ENCODE data around the gene GUCA1A.
"Not testable (repeated sequence)": the region's sequence is repeated elsewhere in the genome, so short reads cannot be mapped to it uniquely, and the experiment has no call there.

Gene GUCA1A

DNA sequence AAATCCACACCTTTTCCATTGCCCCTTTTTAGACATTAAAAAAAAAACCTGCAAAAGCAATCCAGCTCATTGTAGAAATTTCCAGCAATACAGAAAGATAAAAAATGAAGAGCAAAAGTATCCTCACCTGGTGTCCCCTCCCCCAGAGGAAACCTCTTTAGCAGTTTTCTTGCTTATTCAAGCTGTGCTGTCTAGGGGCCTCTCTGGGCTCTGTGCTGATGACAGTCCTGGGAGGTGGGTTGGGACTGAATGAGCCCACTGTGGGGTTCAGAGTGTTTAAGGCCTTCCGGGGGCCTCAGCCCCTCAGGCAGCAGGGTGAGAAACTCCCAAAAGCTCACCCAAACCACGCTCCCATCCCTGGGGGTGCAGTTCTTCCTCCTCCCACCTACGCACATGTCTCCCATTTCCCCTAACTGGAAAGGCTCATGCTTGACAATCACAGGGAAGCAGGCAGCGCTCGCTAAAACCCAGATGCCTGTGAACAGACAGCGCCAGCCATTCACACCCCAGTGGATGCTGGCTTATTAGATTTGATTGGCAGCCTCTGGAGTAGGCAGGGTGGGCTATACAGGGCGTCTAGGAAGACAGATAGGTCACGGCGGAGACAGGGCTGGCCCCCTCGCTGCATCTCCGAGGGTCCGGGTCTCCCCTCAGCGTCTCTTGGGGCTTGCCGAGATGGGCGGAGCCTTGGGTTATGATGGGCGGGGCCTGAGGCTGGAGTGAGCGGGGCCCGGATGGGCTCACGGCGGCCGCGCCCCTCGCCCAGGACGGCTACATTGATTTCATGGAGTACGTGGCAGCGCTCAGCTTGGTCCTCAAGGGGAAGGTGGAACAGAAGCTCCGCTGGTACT lies 4.6 kb downstream of the GUCA1A start:
- no peak for DNase-seq (ENCODE audit: low read depth)

DNA sequence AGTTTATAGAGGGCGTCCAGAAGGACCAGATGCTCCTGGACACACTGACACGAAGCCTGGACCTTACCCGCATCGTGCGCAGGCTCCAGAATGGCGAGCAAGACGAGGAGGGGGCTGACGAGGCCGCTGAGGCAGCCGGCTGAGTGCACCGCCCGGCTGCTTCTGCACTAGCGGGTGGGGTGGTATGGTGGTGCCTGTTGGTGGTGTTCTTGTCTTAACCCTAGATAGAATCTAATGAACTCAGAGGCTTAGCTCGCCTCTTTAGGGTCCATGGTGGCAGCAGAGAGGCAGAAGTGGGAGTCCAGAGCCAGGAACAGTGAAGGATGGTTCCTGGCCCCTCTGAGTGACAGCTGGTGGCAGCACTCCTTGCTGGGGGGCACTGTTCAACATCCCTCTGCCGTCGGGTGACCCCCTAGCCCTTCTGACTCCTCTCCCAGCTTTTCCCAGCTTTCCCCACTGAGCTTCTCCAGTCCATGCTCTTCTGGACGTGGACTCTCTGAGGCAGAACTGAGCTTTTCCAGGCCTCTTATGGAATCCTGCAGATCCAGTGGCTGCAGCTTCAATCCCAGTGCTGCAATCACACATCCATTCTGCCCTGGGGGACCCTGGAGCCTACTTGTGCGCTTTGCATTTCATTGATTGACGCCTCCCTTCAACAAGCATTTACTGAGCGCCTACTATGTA lies 6.2 kb downstream of the GUCA1A start:
- no peak for DNase-seq (ENCODE audit: low read depth)

DNA sequence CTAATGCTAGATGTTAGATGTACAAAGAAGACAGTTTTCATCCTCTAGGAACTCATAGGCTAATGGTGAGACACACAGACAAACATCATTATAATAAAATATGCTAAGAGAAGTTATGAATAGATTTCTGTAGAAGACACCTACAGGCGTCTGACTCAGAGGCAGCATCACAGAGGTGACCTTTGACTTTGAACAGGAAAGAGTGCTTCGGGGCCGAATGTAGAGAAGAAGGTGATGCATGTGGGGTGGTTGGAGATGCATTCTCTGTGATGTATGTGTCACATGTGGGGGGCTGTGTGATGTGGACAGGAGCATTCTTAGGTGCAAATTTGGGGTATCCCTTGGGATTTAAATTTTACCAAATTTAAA lies 6.8 kb downstream of the GUCA1A start:
- DNase-seq (ENCODE audit: low read depth), result no peak

DNA sequence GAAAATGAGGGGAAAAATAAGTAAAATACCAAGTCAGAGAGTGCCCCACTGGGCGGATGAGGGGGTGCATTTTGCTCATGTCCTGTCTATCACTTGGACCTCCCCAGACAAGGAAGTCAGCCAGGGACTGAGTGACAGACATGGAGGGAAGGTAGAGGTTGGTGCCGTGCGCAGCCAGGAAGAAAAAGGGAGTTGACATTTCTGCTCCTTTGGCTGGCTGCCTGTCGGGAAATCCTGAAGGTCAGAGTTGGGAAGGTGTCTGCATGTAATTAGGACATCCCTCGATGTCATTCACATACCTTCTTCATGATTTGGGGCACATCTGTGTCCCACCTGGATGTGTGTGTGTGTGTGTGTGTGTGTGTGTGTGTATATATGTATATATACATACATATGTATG lies 8.9 kb downstream of the GUCA1A start:
- DNase-seq (ENCODE audit: low read depth), result no peak

DNA sequence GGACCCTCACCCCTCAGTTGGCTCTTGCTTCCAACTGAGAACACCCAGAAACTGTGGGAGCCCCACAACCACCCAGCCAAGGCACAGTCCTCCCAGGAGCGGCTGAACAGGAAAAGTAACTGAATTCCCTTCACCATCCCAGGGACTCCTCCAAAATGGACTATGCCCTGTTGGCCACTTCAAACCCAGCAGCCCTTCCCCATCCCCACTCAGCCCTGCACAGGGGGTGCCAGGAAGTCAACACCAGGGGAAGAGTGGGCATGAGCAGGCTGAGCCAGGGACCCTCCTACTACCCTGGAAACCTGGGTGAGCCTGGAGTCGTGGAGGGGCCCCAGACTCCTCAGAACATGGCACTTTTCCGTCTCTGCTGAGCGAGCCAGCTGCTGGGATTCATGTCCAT lies 11.3 kb downstream of the GUCA1A start:
- no peak for DNase-seq (ENCODE audit: low read depth)

DNA sequence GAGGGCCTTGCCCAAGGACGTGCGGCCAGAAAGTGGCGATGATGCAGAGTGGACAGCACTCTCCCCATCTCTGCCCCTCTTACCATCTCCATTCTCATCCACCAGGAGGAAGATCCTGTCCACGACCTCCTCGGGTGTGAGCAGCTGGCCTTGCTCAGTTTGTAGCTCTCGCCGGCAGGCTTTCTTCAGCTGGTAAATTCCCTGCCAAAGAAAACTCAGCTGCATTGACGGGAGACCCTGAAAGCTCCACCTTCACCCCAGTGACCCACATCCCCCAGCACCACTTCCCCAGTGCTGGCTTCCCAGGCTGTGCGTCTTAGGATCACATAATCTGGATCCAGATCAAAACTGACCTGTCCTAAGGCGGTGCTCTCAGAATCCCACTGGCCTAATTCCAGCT lies 12.4 kb downstream of the GUCA1A start:
- DNase-seq (ENCODE audit: low read depth), result no peak

DNA sequence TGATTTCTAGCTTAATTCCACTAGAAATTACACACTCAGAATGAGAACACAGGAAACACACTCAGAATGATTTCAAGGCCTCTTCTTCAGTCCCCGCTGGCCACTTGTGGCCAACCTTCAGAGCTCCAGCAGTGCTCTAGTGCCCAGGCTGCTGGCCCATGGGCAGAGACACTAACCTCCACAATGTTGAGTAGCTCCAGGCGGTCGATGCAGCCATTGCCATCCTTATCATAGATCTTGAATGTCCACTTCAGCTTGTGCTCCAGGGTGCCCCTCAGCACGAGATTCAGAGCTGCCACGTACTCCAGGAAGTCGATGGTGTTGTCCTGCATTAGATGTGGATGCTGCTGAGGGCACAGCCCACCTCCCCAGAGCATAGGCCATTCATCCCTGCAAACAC lies 15.2 kb downstream of the GUCA1A start:
- no peak for DNase-seq (ENCODE audit: low read depth)

DNA sequence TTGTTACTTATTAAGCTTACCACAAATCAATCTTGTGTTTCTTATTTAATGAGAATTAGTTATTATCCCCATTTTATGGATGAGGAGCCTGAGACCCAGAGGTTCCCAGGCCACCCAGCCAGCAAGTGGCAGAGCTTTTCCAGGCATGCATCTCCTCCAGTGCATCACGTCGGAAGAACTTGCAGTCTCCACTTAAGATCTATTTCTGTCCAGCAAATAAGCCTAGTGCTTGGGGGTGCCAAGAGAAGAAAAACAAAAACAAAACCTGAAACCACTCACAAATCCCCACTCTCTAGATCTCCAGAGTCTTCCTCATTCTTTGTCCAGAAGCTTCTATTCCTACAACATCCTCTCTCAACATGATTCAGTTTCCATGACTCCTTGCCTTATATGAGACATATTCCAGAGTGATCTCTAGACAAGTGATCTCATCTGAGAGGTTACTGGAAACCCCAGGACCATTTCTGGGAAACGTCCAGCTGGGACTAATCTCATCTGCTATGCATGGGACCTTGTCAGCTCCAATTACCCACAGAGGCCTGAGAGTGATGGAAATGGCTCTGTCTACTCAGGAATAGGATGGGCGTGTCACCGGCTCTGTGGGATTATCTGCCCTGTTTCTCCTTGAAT lies 17.5 kb downstream of the GUCA1A start:
- DNase-seq (ENCODE audit: low read depth), result no peak

DNA sequence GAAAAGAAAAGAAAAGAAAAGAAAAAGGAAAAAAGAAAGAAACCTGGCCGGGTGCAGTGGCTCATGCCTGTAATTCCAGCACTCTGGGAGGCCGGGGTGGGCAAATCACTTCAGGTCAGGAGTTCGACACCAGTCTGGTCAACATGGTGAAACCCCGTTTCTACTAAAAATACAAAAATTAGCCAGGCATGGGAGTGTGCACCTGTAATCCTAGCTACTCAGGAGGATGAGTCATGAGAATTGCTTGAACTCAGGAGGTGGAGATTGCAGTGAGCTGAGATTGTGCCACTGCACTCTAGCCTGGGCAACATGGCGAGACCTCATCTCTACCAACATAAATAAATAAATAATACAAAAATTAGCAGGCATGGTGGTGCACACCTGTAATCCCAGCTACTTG lies 19.2 kb downstream of the GUCA1A start:
- DNase-seq (ENCODE audit: low read depth), result not testable (repeated sequence)

DNA sequence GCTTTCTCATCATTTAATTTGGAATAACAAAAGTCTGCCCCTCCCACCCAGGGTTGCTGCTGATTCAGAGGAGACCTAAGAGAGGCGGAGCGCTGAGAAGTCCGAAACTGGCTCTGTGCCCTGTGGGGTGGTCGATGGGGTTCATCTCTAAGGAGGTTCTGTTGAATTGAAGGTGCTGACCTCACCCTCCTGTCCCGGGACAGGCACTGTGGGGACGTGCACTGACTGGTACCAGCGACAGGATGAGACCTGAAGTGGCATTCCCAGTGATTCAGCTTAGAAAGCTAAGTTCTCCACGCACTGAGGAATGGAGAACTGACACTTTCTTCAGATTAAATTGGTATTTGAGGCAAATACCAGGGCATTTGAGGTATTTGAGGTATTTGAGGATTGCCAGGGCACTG lies 20.3 kb downstream of the GUCA1A start:
- no peak for DNase-seq (ENCODE audit: low read depth)

DNA sequence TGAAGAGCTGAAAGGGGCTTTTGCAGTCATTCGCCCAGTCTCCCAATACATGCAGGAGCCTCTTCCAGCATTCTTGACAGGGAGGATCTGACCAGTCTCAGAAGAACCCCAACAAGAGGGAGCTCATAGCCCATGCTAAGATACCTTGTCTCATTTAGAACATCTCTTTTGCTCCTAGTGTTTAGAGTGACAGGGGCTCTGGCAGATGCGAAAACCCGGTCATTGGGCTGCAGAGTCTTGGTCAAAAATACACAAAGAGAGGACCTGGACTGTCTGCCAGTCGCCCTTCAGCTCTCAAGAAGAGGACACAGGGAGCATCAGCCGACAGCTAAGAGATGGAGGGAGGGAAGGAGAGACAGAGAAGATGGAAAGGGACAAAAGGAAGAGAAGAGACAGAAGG lies 20.9 kb downstream of the GUCA1A start:
- DNase-seq (ENCODE audit: low read depth), result no peak

DNA sequence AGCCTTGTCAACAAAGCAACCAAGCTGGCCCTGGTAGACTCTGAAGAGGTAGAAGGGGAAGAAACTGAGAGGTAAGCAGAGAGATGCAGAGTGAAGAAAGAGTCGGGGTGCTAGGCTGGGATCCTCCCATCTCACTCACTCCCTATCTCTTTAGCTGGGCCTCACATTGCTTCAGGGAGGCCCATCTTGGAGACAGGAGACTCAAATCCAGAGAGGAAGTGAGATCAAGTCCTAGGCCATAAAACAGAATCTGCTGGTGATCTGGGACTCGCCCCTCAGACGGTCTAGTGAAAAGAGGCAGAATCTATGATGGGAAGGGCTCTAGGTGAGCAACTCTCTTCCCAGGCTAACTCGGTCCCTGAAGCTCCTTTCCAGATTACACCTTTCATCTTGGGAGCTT lies 22.3 kb downstream of the GUCA1A start:
- no peak for DNase-seq (ENCODE audit: low read depth)

DNA sequence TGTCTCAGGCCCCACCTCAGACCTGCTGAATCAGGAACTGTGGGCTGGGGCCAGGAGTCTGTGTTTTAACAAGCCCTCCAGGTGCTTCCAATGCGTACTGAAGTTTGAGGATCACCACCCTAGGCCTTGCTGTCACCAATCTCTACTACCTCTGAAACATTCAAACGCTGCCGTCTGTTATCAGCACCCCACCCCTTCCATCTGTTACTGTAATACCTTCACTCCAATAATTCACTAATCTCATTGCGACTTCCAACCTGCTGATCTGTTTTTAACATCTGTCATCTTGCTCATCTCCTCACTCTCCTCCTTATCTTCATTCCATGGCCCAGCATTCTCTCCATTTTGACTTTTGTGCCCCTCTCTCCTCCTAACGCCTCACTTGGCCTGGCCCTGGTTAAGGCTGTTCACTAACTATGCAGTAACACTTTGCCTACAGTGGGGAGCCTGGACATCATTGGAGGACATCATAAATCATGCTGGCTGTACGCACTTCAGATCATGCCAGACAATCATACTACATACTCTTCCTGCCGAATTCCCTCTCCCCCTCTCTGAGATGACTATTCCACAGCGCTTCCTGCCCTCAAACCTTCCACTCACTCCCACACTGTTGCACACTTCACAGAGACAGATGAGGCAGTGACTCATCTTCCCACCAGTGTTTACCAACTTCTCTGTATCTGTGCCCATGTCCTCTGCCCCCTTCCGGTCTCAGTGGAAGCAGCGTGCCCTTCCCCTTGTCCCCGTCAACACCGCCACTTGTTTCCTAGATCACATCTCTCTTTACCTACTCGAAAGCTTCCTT lies 24.6 kb downstream of the GUCA1A start:
- no peak for DNase-seq (ENCODE audit: low read depth)

DNA sequence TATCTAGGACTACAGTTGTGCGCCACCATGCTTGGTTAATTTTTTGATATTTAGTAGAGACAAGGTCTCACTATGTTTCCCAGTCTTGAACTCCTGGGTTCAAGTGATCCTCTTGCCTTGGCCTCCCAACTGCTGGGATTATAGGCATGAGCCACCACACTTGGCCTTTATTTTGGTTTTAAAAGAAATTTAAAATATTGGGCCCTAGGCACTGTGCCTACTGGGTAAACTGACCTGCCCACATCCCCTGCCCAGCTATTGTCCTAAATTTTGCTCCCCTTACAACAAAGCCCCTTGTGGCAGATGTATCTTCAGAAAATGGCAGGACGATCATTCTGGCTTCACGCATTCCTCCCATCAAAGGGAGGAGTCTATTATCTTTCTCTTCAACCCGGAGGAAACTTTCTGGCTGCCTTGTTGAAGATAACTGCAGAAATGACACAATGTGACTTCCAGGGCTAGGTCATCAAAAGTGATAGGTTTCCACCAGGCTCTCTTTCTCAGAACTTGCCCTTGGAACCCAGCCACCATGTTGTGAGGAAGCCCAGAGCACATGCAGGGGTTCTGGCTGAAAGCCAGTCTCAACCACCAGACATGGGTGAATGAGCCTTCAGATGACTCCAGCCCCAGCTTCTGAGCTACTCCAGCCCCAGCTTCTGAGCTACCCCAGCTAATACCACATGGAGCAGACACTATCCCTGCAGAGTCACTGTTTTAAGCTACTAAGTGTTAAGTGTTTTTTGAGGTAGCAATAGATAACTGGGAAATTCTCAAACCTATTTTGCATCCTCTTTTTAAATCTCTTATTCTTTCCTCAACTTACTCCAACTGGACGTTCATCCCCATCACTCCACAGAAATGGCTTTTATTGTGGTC lies 26.2 kb downstream of the GUCA1A start:
- no peak for DNase-seq (ENCODE audit: low read depth)

DNA sequence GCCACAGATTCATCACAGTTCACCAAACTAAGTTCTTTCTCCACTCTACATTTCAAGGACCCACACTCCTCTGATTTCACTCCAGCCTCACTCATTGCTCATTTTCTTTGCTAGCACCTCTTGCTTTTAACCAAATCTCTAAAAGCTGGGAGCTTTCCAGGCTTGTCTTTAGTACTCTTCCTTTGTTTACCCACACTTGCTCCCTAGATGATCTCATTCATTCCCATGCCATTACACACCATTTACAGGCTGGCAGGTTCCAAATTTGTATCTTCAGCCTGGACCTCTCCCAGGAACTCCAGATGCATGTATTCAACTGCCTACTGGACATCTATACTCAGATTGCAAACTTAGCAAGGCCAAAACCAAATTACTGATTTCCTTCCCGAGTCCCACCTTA lies 26.9 kb downstream of the GUCA1A start:
- no peak for DNase-seq (ENCODE audit: low read depth)

DNA sequence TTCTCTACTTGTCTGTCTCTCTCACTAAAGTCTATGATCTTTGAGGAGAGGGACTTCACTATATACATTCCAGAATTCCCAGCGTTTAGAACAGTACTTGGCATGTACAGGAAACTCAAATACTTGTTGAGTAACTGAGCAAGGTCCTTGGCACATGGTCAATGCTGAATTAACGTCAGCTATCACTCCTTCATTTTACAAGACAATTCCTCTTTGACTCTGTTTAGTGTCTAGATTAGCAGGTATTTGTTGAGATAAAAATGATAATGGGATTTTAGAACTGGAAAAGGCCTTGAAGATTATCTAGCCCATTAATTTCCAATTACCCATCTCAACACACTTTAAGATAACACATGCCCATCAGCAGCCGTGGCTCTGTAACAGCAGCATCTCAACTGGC lies 28.2 kb downstream of the GUCA1A start:
- DNase-seq (ENCODE audit: low read depth), result no peak

DNA sequence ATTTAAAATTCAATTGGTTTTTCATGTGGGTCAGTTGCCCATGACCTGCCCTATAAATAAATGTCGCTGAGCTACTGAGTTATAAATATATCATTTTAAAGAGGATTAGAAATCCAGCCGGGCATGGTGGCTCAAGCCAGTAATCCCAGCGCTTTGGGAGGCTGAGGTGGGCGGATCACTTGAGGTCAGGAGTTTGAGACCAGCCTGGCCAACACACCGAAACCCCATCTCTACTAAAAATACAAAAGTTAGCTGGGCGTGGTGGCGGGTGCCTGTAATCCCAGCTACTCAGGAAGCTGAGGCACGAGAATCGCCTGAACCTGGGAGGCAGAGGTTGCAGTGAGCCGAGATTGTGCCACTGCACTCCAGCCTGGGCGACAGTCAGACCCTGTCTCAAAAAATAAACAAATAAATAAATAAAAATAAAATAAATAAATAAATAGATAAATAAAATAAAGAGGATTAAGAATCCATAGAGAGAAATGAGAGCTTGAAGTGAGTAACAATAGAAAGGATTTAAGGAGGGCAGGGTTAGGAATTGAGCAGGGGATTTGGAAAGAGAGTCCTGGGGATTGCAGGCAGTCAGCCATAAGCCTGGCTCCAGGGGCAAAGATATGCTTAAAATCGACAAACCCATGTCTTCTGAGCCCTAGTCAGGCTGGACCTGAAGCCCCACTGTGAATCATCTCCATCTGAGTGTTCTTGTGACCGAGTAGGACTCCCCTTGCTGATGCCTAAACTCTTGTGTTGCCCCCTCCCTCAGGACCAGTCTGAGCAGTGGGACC lies 29.2 kb downstream of the GUCA1A start:
- DNase-seq (ENCODE audit: low read depth), result not testable (repeated sequence)

DNA sequence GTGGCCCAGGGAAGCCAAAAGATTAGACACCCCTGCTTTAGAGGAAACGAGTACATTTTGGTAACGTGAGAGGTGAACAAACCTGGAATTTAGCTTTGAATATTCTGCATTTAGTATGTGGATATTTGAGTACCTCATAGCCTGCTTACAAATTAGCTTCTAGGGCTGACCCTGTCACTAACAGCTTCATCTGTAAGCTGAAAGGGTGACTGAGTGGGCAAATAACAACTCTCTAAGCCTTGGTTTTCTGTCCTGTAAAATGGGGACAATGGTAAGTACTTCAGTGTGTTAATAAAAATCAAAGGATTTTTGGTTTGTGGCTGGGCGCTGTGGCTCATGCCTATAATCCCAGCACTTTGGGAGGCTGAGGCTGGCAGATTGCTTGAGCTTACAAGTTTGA lies 30.0 kb downstream of the GUCA1A start:
- no peak for DNase-seq (ENCODE audit: low read depth)

DNA sequence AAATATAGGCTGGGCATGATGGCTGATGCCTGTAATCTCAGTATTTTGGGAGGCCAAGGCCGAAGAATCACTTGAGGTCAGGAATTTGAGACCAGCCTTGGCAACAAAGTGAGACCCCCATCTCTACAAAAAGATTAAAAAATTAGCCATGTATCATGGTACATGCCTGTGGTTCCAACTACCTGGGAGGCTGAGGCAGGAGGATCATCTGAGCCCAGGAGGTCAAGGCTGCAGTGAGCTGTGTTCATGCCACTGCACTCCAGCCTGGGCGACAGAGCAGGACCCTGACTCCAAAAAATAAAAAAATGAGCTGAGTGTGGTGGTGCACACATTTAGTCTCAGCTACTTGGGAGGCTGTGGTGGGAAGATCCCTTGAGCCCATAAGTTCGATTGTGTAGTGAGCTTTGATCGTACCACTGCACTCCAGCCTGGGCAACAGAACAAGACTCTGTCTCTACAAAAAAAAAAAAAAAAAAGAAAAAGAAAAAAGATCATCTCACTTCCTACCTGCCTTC lies 31.7 kb downstream of the GUCA1A start:
- DNase-seq (ENCODE audit: low read depth), result no peak

DNA sequence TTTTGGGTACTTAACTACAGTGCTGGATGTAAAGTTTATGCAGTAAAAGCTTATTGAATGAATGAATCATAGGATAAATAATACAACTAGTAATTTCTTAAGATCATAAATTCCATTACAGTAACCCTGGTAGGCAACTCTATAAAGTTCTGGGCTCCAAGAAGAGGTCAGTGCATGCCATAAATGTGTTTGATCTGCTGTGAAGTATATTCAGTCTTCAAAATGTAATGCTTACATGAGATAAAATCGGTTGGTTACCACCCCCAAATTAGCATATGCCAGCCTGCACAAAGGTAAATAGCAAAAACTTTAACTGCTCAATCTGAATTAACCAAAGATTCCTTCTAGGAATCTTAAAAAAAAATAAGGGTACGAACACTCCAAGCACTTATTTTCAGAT lies 34.4 kb downstream of the GUCA1A start:
- not testable (repeated sequence) for DNase-seq (ENCODE audit: low read depth)

Data from stimulated activated CD8-positive, alpha-beta memory T cell treated with anti-CD3 and anti-CD28 coated beads, Interleukin-12 subunit alpha, Interleukin-12 subunit beta, amount 100 ng/mL, for 4 hours (primary cell).